Mammary epithelial cell (primary cell): ENCODE results near the gene ATP1A3.

ENCODE experiments used
- CTCF ChIP-seq, 2 donors: IDR thresholded peaks in 1 of 2; conservative IDR thresholded peaks in 1 of 2; 2 replicates each; pipeline ENCODE4 v1.5.1; 2011 to 2012; ENCODE audit warnings: inconsistent platforms in 2 of 2, low read length in 2 of 2, mild to moderate bottlenecking in 2 of 2, control low read depth in 1 of 2, low read depth in 1 of 2; ENCODE audit not compliant: insufficient read depth in 1 of 2; ENCODE audit errors: extremely low read depth in 1 of 2
- EZH2 ChIP-seq: IDR thresholded peaks from 2 replicates; pipeline ENCODE4 v1.6.1; 2012; ENCODE audit warnings: low read length, inconsistent platforms, borderline replicate concordance

GRCh38 chr19:41924151-41925145 is 69.6 kb downstream of the ATP1A3 start:
- TF ChIP-seq CTCF (conservative IDR thresholded peaks at IDR 0.05 in 1 of 2, IDR thresholded peaks at IDR 0.05 in 1 of 2; ENCODE audit: extremely low read depth in 1 of 2, insufficient read depth in 1 of 2, low read depth in 1 of 2, low read length in 2 of 2) (no peak), EZH2 (no peak)
